GM12873 (cell line): ENCODE results near the gene GPR142.

ENCODE experiments used
- CTCF ChIP-seq: IDR thresholded peaks from 2 replicates; pipeline ENCODE4 v1.5.1; 2012; ENCODE audit warnings: low read depth, mild to moderate bottlenecking, moderate library complexity, low read length, control low read depth; ENCODE audit not compliant: insufficient read depth; ENCODE audit errors: missing control alignments

Gene GPR142

GRCh38 chr17:74345433-74346241 is 21.7 kb upstream of the GPR142 start:
- TF ChIP-seq CTCF, result no peak

- no peak for TF ChIP-seq CTCF
Measured at GRCh38 chr17:74347646-74348045, 19.7 kb upstream of the GPR142 start.

GRCh38 chr17:74349120-74349519 is 18.2 kb upstream of the GPR142 start:
- TF ChIP-seq CTCF, result no peak

- TF ChIP-seq CTCF, result no peak
Measured at GRCh38 chr17:74350486-74350885, 16.8 kb upstream of the GPR142 start.

- no peak for TF ChIP-seq CTCF
Measured at GRCh38 chr17:74351552-74352210, 15.6 kb upstream of the GPR142 start.

GRCh38 chr17:74353446-74354060 is 13.8 kb upstream of the GPR142 start:
- no peak for TF ChIP-seq CTCF

- TF ChIP-seq CTCF, result peak; percentile 98
Measured at GRCh38 chr17:74354123-74354522, 13.2 kb upstream of the GPR142 start.
